Caco-2 (cell line): ENCODE results near the gene MANEAL. TPM values are rescaled to one million over a fixed set of nuclear protein-coding genes. Genes with fewer than 3 reads are reported as not detected.

Experiments
- BruUV-seq: library from RNA; stranded (reverse); fragments of 400-500 nt; replicated peaks from 2 replicates; lab custom pipeline; 2021; lab: Mats Ljungman, UMichigan
- CTCF ChIA-PET: fragments of 300-600 bp; sonication (Branson Sonifier 250); formaldehyde crosslinking; loops from one replicate; lab custom pipeline; 2022; ENCODE audit warnings: antibody characterized with exemption; lab: Charles Lee
- POLR2A ChIA-PET: fragments of 300-600 bp; sonication (Branson Sonifier 250); formaldehyde crosslinking; loops from one replicate; lab custom pipeline; 2022; ENCODE audit warnings: antibody characterized with exemption; lab: Charles Lee
- DNase-seq, 2 experiments: peaks; one replicate each; pipeline versions ENCODE4 v3.0.0 to v3.0.0-alpha.2; 2020 to 2022
- H3K27me3 ChIP-seq: replicated peaks from 2 replicates; pipeline ENCODE4 v1.6.0; 2011; ENCODE audit warnings: low read length; ENCODE audit not compliant: control insufficient read depth, insufficient read depth
- H3K36me3 ChIP-seq: 2 replicates; pipeline ENCODE4 v1.5.1; 2011; ENCODE audit warnings: low read length; ENCODE audit not compliant: control insufficient read depth, insufficient read depth
- H3K4me1 ChIP-seq: fragments of 250-450 bp; sonication (Bioruptor Pico); 2 replicates; pipeline ENCODE4 v1.5.1; 2020; ENCODE audit warnings: mild to moderate bottlenecking
- H3K4me3 ChIP-seq: 2 replicates; pipeline ENCODE4 v1.5.1; 2011; ENCODE audit warnings: low read depth, mild to moderate bottlenecking, control low read depth, low read length
- H3K9me3 ChIP-seq: fragments of 250-450 bp; sonication (Bioruptor Pico); 2 replicates; pipeline ENCODE4 v1.5.1; 2020; ENCODE audit warnings: mild to moderate bottlenecking, moderate library complexity
- H3K27ac Mint-ChIP-seq: one replicate; pipeline ENCODE4 v1.8.0; 2022; ENCODE audit warnings: mixed read lengths; ENCODE audit not compliant: unreplicated experiment
- H3K27me3 Mint-ChIP-seq: one replicate; pipeline ENCODE4 v1.8.0; 2022; ENCODE audit warnings: mixed read lengths; ENCODE audit not compliant: insufficient read depth, unreplicated experiment
- H3K36me3 Mint-ChIP-seq: one replicate; pipeline ENCODE4 v1.8.0; 2022; ENCODE audit warnings: mild to moderate bottlenecking, mixed read lengths; ENCODE audit not compliant: insufficient read depth, unreplicated experiment
- H3K4me1 Mint-ChIP-seq: one replicate; pipeline ENCODE4 v1.8.0; 2022; ENCODE audit warnings: low read depth, mixed read lengths; ENCODE audit not compliant: unreplicated experiment
- H3K4me3 Mint-ChIP-seq: one replicate; pipeline ENCODE4 v1.8.0; 2022; ENCODE audit warnings: mild to moderate bottlenecking, moderate library complexity, mixed read lengths; ENCODE audit not compliant: unreplicated experiment
- H3K9me3 Mint-ChIP-seq: one replicate; pipeline ENCODE4 v1.8.0; 2022; ENCODE audit warnings: mixed read lengths; ENCODE audit not compliant: unreplicated experiment
- intact Hi-C: fragments of 100-400 bp; cut with micrococcal nuclease; formaldehyde crosslinking; loops from one replicate; pipeline ENCODE4 v1.10.0; 2022; ENCODE audit not compliant: unreplicated experiment
- total RNA-seq: library from RNA; stranded (reverse); gene quantifications from 2 replicates; pipeline ENCODE4 v1.2.3, GENCODE V29; 2022
- TF ChIP-seq, protein P1 (sequence below), 2 experiments: fragments of 200-600 bp in 1 of 2; IDR thresholded peaks; 1 replicate in 1 of 2; 2 replicates in 1 of 2; pipeline versions ENCODE4 v1.5.1 to v1.8.0; 2011 to 2022; ENCODE audit warnings: antibody characterized with exemption in 1 of 2, control low read depth in 1 of 2, inconsistent platforms in 1 of 2, low read depth in 1 of 2, low read length in 1 of 2, mild to moderate bottlenecking in 1 of 2, moderate library complexity in 1 of 2; ENCODE audit not compliant: insufficient read depth in 1 of 2, severe bottlenecking in 1 of 2, unreplicated experiment in 1 of 2

Gene MANEAL
- total RNA-seq, 1 experiment from 2014 or later, result 25.9 TPM

GRCh38 chr1:37755290-37755689 lies 38.4 kb upstream of the MANEAL start:
- POLR2A ChIA-PET, result no interaction called here
- H3K36me3 ChIP-seq, result no peaks in the 10 kb centered on the region
- H3K9me3 ChIP-seq, result no peaks in the 10 kb centered on the region
- TF ChIP-seq, protein P1, sequence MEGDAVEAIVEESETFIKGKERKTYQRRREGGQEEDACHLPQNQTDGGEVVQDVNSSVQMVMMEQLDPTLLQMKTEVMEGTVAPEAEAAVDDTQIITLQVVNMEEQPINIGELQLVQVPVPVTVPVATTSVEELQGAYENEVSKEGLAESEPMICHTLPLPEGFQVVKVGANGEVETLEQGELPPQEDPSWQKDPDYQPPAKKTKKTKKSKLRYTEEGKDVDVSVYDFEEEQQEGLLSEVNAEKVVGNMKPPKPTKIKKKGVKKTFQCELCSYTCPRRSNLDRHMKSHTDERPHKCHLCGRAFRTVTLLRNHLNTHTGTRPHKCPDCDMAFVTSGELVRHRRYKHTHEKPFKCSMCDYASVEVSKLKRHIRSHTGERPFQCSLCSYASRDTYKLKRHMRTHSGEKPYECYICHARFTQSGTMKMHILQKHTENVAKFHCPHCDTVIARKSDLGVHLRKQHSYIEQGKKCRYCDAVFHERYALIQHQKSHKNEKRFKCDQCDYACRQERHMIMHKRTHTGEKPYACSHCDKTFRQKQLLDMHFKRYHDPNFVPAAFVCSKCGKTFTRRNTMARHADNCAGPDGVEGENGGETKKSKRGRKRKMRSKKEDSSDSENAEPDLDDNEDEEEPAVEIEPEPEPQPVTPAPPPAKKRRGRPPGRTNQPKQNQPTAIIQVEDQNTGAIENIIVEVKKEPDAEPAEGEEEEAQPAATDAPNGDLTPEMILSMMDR (IDR thresholded peaks at IDR 0.05; ENCODE audit: insufficient read depth in 1 of 2, low read depth in 1 of 2, low read length in 1 of 2, severe bottlenecking in 1 of 2, unreplicated experiment in 1 of 2), result no peak
- no peak overlapping the region for H3K4me3 ChIP-seq
- no peaks in the 10 kb centered on the region for H3K27me3 ChIP-seq
- Mint-ChIP-seq H3K9me3 (no peaks in the 10 kb centered on the region), H3K4me3 (no peak overlapping the region), H3K27me3 (peaks cover 3% of the 10 kb centered on the region), H3K27ac (no peak overlapping the region), H3K4me1 (no peaks in the 10 kb centered on the region), H3K36me3 (no peaks in the 10 kb centered on the region)
- no TSS peak for BruUV-seq
- intact Hi-C loops, result no loop called here
- no peaks in the 10 kb centered on the region for H3K4me1 ChIP-seq
- DNase-seq, result no peak
- CTCF ChIA-PET, result no interaction called here

DNA sequence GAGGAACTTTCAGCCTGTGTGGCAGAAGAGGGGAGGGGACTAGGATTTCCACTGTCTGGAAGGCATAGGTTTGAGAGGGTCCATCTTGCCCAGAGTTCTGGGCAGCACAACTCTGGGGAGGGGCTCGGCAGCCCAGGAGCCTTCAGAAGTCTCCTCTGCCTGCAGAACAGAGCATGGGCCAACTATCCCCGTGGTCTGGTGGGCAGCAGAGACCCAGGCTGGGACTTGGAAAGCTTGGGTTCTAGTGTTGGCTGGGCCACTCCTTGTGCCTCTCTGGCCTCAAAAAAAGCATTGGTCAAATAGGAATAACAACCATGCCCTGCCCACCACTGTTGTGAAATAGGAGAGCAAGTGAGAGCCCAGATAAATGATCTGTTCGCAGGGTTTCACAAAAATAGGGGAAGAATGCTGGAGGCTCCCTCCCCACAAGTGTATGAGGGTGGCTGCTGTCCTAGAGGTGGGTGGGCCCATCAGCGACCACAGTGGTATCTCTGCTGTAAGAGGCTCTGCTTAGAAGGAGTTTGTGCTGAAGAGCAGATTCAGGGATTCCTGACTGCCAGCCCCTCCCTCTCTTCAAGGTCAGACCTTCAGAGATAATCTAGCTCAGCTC lies 37.6 kb upstream of the MANEAL start:
- no peaks in the 10 kb centered on the region for H3K9me3 Mint-ChIP-seq
- Histone ChIP-seq H3K4me3 (no peak overlapping the region), H3K36me3 (no peaks in the 10 kb centered on the region), H3K9me3 (no peaks in the 10 kb centered on the region), H3K27me3 (no peaks in the 10 kb centered on the region), H3K4me1 (no peaks in the 10 kb centered on the region)
- H3K27ac Mint-ChIP-seq, result no peak overlapping the region
- intact Hi-C loops, result no loop called here
- no peak overlapping the region for H3K4me3 Mint-ChIP-seq
- H3K27me3 Mint-ChIP-seq, result peaks cover 3% of the 10 kb centered on the region
- no peak for DNase-seq
- TF ChIP-seq, protein P1 (IDR thresholded peaks at IDR 0.05; ENCODE audit: insufficient read depth in 1 of 2, low read depth in 1 of 2, low read length in 1 of 2, severe bottlenecking in 1 of 2, unreplicated experiment in 1 of 2), result no peak
- CTCF ChIA-PET, result no interaction called here
- no peaks in the 10 kb centered on the region for H3K4me1 Mint-ChIP-seq
- POLR2A ChIA-PET, result no interaction called here
- no TSS peak for BruUV-seq
- H3K36me3 Mint-ChIP-seq, result no peaks in the 10 kb centered on the region

- ChIA-PET POLR2A (no interaction called here), CTCF (no interaction called here)
- Mint-ChIP-seq H3K9me3 (no peaks in the 10 kb centered on the region), H3K27me3 (peaks cover 5% of the 10 kb centered on the region), H3K27ac (no peak overlapping the region), H3K4me3 (no peak overlapping the region), H3K4me1 (no peaks in the 10 kb centered on the region), H3K36me3 (no peaks in the 10 kb centered on the region)
- no peaks in the 10 kb centered on the region for H3K9me3 ChIP-seq
- intact Hi-C loops, result no loop called here
- H3K4me3 ChIP-seq, result no peak overlapping the region
- TF ChIP-seq, protein P1 (IDR thresholded peaks at IDR 0.05; ENCODE audit: insufficient read depth in 1 of 2, low read depth in 1 of 2, low read length in 1 of 2, severe bottlenecking in 1 of 2, unreplicated experiment in 1 of 2), result no peak
- no TSS peak for BruUV-seq
- no peaks in the 10 kb centered on the region for H3K4me1 ChIP-seq
- DNase-seq, result no peak
- H3K27me3 ChIP-seq, result no peaks in the 10 kb centered on the region
- H3K36me3 ChIP-seq, result no peaks in the 10 kb centered on the region
Observed at GRCh38 chr1:37759451-37759850, 34.2 kb upstream of the MANEAL start.
